Measurements from ENCODE around the gene SCNN1A.

DNA sequence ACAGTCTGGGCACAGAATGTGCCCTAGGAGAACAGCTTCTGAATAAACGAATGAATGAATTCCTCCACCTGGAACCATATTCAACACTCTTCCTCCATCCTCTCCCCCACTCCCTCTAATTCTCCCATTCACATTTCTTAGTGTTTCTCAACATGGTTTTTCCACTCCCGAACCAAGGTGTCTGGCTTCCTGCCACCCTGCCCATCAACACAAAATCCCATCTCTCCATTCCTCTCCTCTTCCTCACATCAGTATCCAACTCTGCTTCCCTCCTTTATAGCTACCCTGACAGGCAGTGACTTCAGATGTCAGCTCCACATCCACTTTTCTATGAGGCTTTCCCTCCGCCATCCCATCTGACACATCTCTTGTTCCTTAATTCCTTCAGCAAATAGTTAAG, 36.4 kb downstream of the SCNN1A start:
- TF ChIP-seq POLR2A (IDR thresholded peaks at IDR 0.05) (no peak), EP300 (IDR thresholded peaks at IDR 0.05) (no peak), POLR2AphosphoS5 (IDR thresholded peaks at IDR 0.05) (no peak)
- TF ChIP-seq, protein P1, sequence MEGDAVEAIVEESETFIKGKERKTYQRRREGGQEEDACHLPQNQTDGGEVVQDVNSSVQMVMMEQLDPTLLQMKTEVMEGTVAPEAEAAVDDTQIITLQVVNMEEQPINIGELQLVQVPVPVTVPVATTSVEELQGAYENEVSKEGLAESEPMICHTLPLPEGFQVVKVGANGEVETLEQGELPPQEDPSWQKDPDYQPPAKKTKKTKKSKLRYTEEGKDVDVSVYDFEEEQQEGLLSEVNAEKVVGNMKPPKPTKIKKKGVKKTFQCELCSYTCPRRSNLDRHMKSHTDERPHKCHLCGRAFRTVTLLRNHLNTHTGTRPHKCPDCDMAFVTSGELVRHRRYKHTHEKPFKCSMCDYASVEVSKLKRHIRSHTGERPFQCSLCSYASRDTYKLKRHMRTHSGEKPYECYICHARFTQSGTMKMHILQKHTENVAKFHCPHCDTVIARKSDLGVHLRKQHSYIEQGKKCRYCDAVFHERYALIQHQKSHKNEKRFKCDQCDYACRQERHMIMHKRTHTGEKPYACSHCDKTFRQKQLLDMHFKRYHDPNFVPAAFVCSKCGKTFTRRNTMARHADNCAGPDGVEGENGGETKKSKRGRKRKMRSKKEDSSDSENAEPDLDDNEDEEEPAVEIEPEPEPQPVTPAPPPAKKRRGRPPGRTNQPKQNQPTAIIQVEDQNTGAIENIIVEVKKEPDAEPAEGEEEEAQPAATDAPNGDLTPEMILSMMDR (IDR thresholded peaks at IDR 0.05) = no peak
